HG03439 (cell line): ENCODE results near the gene TUBA4B.

Source experiments
- ATAC-seq: cut with Tn5 transposase; IDR thresholded peaks from one replicate; pipeline ENCODE4 v1.9.1; 2021; ENCODE audit warnings: mild to moderate bottlenecking, moderate library complexity; ENCODE audit not compliant: unreplicated experiment

TUBA4B gene

GRCh38 chr2:219289537-219290361, 36.7 kb downstream of the TUBA4B start:
- ATAC-seq, result no peak

- ATAC-seq, result no peak
Observed at GRCh38 chr2:219290381-219291171, 37.5 kb downstream of the TUBA4B start.

GRCh38 chr2:219291394-219291793, 38.4 kb downstream of the TUBA4B start:
- no peak for ATAC-seq

GRCh38 chr2:219291910-219292490, 39.0 kb downstream of the TUBA4B start:
- ATAC-seq, result no peak

- ATAC-seq, result no peak
Observed at GRCh38 chr2:219292616-219293015, 39.6 kb downstream of the TUBA4B start.

GRCh38 chr2:219293736-219294231, 40.7 kb downstream of the TUBA4B start:
- no peak for ATAC-seq

GRCh38 chr2:219294356-219295351, 41.6 kb downstream of the TUBA4B start:
- peak; percentile 87 for ATAC-seq

- no peak for ATAC-seq
Observed at GRCh38 chr2:219296142-219296541, 43.1 kb downstream of the TUBA4B start.

- ATAC-seq, result no peak
Observed at GRCh38 chr2:219296631-219297391, 43.8 kb downstream of the TUBA4B start.

- ATAC-seq, result no peak
Observed at GRCh38 chr2:219297766-219298456, 44.9 kb downstream of the TUBA4B start.

GRCh38 chr2:219298759-219299371, 45.8 kb downstream of the TUBA4B start:
- ATAC-seq, result peak; percentile 43

- ATAC-seq, result no peak
Observed at GRCh38 chr2:219299372-219299760, 46.3 kb downstream of the TUBA4B start.

- ATAC-seq, result no peak
Observed at GRCh38 chr2:219300022-219300421, 47.0 kb downstream of the TUBA4B start.

- no peak for ATAC-seq
Observed at GRCh38 chr2:219302412-219302968, 49.4 kb downstream of the TUBA4B start.

- no peak for ATAC-seq
Observed at GRCh38 chr2:219304223-219304622, 51.2 kb downstream of the TUBA4B start.

GRCh38 chr2:219306047-219306446, 53.0 kb downstream of the TUBA4B start:
- no peak for ATAC-seq

- ATAC-seq, result no peak
Observed at GRCh38 chr2:219308142-219309101, 55.4 kb downstream of the TUBA4B start.
